Vagina (tissue), 2 donors: ENCODE measurements around the gene RANGAP1. TPM values are rescaled to one million over a fixed set of nuclear protein-coding genes. Genes with fewer than 3 reads are reported as not detected.
A peak's percentile ranks its signal among the peaks of the same experiment; 100 is the strongest.

Experiments
- DNase-seq, 2 donors: peaks; one replicate each; pipeline ENCODE4 v3.0.0-alpha.2; 2017; ENCODE audit errors: extremely low spot score in 2 of 2
- H3K27ac ChIP-seq: fragments of 200-600 bp; sonication (generic); one replicate; pipeline ENCODE4 v1.5.1; 2019
- H3K27me3 ChIP-seq: fragments of 200-600 bp; sonication (generic); one replicate; pipeline ENCODE4 v1.5.1; 2019
- H3K36me3 ChIP-seq, 2 donors: fragments of 200-600 bp; sonication (generic); one replicate each; pipeline ENCODE4 v1.5.1; 2017 to 2019
- H3K4me1 ChIP-seq: fragments of 200-600 bp; sonication (generic); one replicate; pipeline ENCODE4 v1.5.1; 2019
- H3K4me3 ChIP-seq, 2 donors: fragments of 200-600 bp; sonication (generic); 1 replicate in 1 of 2; 2 replicates in 1 of 2; pipeline ENCODE4 v1.5.1; 2016 to 2019
- H3K9me3 ChIP-seq: fragments of 200-600 bp; sonication (generic); one replicate; pipeline ENCODE4 v1.5.1; 2019
- CTCF ChIP-seq, 3 experiments: fragments of 450-650 bp in 2 of 3; fragments of 200-600 bp in 1 of 3; sonication (generic) in 1 of 3; IDR thresholded peaks; one replicate each; pipeline ENCODE4 v1.5.1; 2017 to 2019; ENCODE audit warnings: antibody characterized with exemption in 3 of 3, mild to moderate bottlenecking in 2 of 3, moderate library complexity in 2 of 3
- POLR2A ChIP-seq, 2 donors: fragments of 450-650 bp; IDR thresholded peaks; one replicate each; pipeline ENCODE4 v1.6.1; 2017; ENCODE audit warnings: antibody characterized with exemption in 2 of 2, mild to moderate bottlenecking in 2 of 2, moderate library complexity in 2 of 2
- POLR2AphosphoS5 ChIP-seq, 2 donors: sonication (generic); formaldehyde crosslinking; IDR thresholded peaks; one replicate each; pipeline ENCODE4 v1.9.0; 2017; ENCODE audit warnings: antibody characterized with exemption in 2 of 2, mild to moderate bottlenecking in 2 of 2, low read depth in 1 of 2; ENCODE audit not compliant: insufficient read depth in 1 of 2
- intact Hi-C: fragments of 100-400 bp; cut with DNase I; formaldehyde crosslinking; loops from one replicate; pipeline ENCODE4 v1.15.1; 2023
- total RNA-seq: library from RNA; depleted of rRNA; stranded (reverse); fragments of >200 nt; gene quantifications from one replicate; pipeline ENCODE4 v1.2.3, GENCODE V29; 2016

Gene RANGAP1
- total RNA-seq, 1 donor from 2014 or later, result 45.7 TPM

- H3K27ac ChIP-seq, result peak overlapping the region; percentile 68
- intact Hi-C loops, result no loop called here
- H3K4me1 ChIP-seq, result peaks cover 50% of the 10 kb centered on the region
- TF ChIP-seq CTCF (IDR thresholded peaks at IDR 0.05) (no peak), POLR2A (IDR thresholded peaks at IDR 0.05) (no peak), POLR2AphosphoS5 (IDR thresholded peaks at IDR 0.05; ENCODE audit: insufficient read depth in 1 of 2, low read depth in 1 of 2) (no peak)
- no peaks in the 10 kb centered on the region for H3K9me3 ChIP-seq
- H3K4me3 ChIP-seq, result no peak overlapping the region
- no peaks in the 10 kb centered on the region for H3K27me3 ChIP-seq
- no peak for DNase-seq
- H3K36me3 ChIP-seq, result no peaks in the 10 kb centered on the region
These were observed 22.6 kb upstream of the RANGAP1 start for GRCh38 chr22:41308544-41308947.

- TF ChIP-seq CTCF (IDR thresholded peaks at IDR 0.05) (no peak), POLR2A (IDR thresholded peaks at IDR 0.05) (no peak), POLR2AphosphoS5 (IDR thresholded peaks at IDR 0.05; ENCODE audit: insufficient read depth in 1 of 2, low read depth in 1 of 2) (no peak)
- H3K9me3 ChIP-seq, result no peaks in the 10 kb centered on the region
- H3K4me3 ChIP-seq, result no peak overlapping the region
- no peak for DNase-seq
- H3K27ac ChIP-seq, result peak overlapping the region; percentile 68
- intact Hi-C loops, result no loop called here
- H3K36me3 ChIP-seq, result no peaks in the 10 kb centered on the region
- no peaks in the 10 kb centered on the region for H3K27me3 ChIP-seq
- peaks cover 54% of the 10 kb centered on the region for H3K4me1 ChIP-seq
These were observed 22.1 kb upstream of the RANGAP1 start for GRCh38 chr22:41308054-41308453.

GRCh38 chr22:41305646-41306045 is 19.7 kb upstream of the RANGAP1 start:
- Histone ChIP-seq H3K4me3 (no peak overlapping the region), H3K36me3 (no peaks in the 10 kb centered on the region), H3K27me3 (no peaks in the 10 kb centered on the region), H3K27ac (peak overlapping the region; percentile 44), H3K9me3 (no peaks in the 10 kb centered on the region), H3K4me1 (peaks cover 67% of the 10 kb centered on the region)
- DNase-seq, result no peak
- TF ChIP-seq POLR2AphosphoS5 (IDR thresholded peaks at IDR 0.05; ENCODE audit: insufficient read depth in 1 of 2, low read depth in 1 of 2) (peak in 1 of 2 donors; percentile 77), CTCF (IDR thresholded peaks at IDR 0.05) (no peak), POLR2A (IDR thresholded peaks at IDR 0.05) (no peak)
- intact Hi-C loops, result no loop called here

GRCh38 chr22:41302811-41303210 is 16.8 kb upstream of the RANGAP1 start:
- no peak for DNase-seq
- TF ChIP-seq POLR2AphosphoS5 (IDR thresholded peaks at IDR 0.05; ENCODE audit: insufficient read depth in 1 of 2, low read depth in 1 of 2) (no peak), CTCF (IDR thresholded peaks at IDR 0.05) (no peak), POLR2A (IDR thresholded peaks at IDR 0.05) (no peak)
- peak overlapping the region; percentile 91 for H3K27ac ChIP-seq
- H3K27me3 ChIP-seq, result no peaks in the 10 kb centered on the region
- H3K4me1 ChIP-seq, result peaks cover 59% of the 10 kb centered on the region
- H3K36me3 ChIP-seq, result no peaks in the 10 kb centered on the region
- intact Hi-C loops, result no loop called here
- peak overlapping the region; percentile 85 to 100 for H3K4me3 ChIP-seq
- H3K9me3 ChIP-seq, result no peaks in the 10 kb centered on the region

- DNase-seq, result no peak
- Histone ChIP-seq H3K4me3 (peak overlapping the region; percentile 85 to 100), H3K36me3 (no peaks in the 10 kb centered on the region), H3K9me3 (no peaks in the 10 kb centered on the region), H3K27me3 (no peaks in the 10 kb centered on the region), H3K27ac (peak overlapping the region; percentile 91), H3K4me1 (peaks cover 53% of the 10 kb centered on the region)
- intact Hi-C loops, result no loop called here
- TF ChIP-seq CTCF (IDR thresholded peaks at IDR 0.05) (no peak), POLR2A (IDR thresholded peaks at IDR 0.05) (no peak), POLR2AphosphoS5 (IDR thresholded peaks at IDR 0.05; ENCODE audit: insufficient read depth in 1 of 2, low read depth in 1 of 2) (no peak)
These were observed 16.2 kb upstream of the RANGAP1 start for GRCh38 chr22:41302021-41302767.
